ES-I3 (cell line): ENCODE results near the gene EFNA3.

Experiments used
- H3K36me3 ChIP-seq: 2 replicates; pipeline ENCODE4 v1.6.1; 2013; ENCODE audit warnings: mild to moderate bottlenecking, low read length, control low read depth, moderate library complexity; ENCODE audit not compliant: insufficient read depth
- H3K4me1 ChIP-seq: 2 replicates; pipeline ENCODE4 v1.6.1; 2013; ENCODE audit warnings: mild to moderate bottlenecking, control low read depth, low read length; ENCODE audit not compliant: insufficient read depth
- H3K9ac ChIP-seq: 2 replicates; pipeline ENCODE4 v1.6.1; 2013; ENCODE audit warnings: low read depth, mild to moderate bottlenecking, low read length, moderate library complexity
- H3K9me3 ChIP-seq: 2 replicates; pipeline ENCODE4 v1.6.1; 2013; ENCODE audit warnings: mild to moderate bottlenecking, low read length, moderate library complexity; ENCODE audit not compliant: control insufficient read depth, insufficient read depth

The EFNA3 gene, protein sequence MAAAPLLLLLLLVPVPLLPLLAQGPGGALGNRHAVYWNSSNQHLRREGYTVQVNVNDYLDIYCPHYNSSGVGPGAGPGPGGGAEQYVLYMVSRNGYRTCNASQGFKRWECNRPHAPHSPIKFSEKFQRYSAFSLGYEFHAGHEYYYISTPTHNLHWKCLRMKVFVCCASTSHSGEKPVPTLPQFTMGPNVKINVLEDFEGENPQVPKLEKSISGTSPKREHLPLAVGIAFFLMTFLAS

DNA sequence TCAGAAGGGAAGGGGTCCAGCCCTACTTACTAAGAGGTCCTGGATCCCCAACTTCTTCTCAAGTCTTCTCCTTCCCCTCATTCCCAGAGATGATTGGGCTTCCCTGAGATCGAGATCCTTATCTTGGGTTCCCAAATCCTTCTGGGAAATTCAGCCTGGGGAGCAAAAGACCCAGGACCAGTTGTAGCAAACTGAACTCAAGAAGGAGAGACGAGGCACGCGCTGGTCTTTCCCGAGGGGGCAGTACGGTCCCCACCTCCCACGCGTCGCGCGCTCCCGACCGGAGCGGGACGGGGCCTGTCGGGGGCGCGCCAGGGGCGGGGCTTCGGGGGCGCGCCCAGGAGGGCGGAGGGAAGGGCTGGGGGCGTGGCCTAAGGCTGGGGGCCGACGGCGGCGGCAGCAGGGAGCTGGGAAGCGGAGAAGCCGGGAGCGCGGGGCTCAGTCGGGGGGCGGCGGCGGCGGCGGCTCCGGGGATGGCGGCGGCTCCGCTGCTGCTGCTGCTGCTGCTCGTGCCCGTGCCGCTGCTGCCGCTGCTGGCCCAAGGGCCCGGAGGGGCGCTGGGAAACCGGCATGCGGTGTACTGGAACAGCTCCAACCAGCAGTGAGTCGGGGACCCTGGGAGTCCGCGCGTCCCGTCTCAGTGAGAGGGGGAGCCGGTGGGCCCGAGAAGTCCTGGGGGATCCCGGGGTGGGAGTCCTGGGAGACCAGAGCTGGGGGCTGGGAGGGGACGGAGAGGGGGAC, at the start of gene EFNA3:
Gene EFNA3 (plus strand): TSS at position 369 of the 741 bp plus-strand sequence. CDS start 105 bp downstream, at position 474.
- Histone ChIP-seq H3K9ac (peak within 1 kb of the TSS; percentile 58; the same call in 1 of the 2 replicates), H3K4me1 (peaks cover 1% of the 10 kb centered on the region; the same call in 1 of the 2 replicates), H3K36me3 (no peaks in the 10 kb centered on the region), H3K9me3 (no peaks in the 10 kb centered on the region)

DNA sequence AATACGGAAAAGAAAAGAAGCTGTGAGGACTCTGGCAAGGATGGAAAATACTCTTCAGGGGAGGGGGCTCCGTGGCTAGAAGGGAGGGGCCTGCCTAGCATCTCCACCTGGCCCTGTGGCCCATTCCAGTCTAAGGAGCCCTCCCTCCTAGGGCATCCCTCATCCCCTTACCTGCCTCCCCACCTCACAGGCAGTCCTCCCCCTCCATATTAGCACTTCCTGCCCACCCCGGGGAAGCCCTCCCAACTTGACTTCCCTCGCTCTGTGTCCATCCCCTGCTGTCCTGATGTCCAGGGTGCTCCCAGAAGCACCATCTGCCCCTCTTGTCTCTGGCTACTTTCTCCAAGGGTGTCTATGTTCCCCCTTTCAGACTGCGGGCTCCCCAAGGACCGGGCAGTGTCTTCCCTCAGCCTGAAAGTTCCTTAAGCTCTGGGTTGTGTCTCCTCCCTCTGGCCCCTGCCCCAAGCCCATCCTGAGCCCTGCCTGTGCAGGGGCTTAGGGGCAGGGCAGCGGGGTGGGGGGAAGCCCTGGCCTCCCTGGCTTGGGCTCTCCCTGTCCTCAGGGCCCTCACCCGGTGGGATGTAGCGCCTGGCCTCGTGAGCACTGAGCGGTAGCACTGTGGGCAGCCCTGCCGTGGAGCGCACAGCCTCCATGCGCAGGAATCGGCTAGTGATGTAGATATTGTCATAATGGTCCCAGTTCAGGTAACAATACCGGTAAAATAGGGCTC, 49.0 kb upstream of the EFNA3 start:
- Histone ChIP-seq H3K9me3 (no peaks in the 10 kb centered on the region), H3K36me3 (no peaks in the 10 kb centered on the region), H3K9ac (no peak overlapping the region), H3K4me1 (peaks cover 10% of the 10 kb centered on the region; the same call in 1 of the 2 replicates)

DNA sequence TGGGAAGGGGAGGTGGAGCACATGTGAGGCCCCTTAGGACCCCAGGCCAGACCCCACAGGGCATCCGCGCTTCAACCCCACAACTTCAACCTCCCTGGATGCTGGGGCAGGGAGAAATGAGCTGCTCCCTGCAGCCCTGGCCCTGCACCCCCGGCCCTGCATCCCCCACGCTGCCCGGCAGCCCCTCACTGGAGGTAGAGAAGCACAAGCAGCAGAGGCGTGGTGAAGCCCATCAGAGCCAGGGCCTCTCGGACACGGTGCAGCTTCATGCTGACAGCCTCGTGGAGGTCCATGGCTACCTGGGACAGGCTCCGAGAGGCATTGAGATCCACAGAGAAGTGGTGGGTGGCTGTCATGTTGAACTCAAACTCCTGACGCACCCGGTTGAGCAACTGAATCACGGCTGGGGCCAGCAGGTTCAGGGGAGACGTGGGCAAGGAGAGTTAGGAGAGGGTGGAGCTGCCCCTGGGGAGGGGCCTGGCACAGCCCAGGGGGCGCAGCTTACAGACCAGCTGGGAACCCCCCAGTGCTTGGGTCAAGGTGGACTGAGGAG, 48.3 kb upstream of the EFNA3 start:
- no peaks in the 10 kb centered on the region for H3K9me3 ChIP-seq
- no peaks in the 10 kb centered on the region for H3K36me3 ChIP-seq
- peaks cover 10% of the 10 kb centered on the region; the same call in 1 of the 2 replicates for H3K4me1 ChIP-seq
- no peak overlapping the region for H3K9ac ChIP-seq

DNA sequence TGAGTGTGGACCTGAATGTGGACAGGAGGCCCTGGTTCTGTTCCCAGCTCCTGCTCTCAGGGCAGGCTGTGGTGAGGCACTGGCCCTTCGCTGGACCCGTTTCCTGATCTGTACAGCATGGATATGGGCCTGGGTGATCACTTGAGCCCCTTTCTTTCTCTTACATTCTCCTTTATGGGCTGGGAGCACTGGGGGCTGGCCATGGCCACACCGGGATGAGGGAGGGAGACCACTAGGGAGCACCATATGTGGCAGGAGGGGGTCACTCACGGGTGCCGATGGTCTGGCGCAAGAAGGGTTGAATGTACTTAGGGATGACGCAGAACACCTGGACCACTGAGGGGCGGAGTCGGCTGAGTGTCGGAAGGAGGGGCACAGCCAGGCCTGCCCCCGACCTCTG, 47.7 kb upstream of the EFNA3 start:
- H3K9me3 ChIP-seq: no peaks in the 10 kb centered on the region
- H3K4me1 ChIP-seq: peaks cover 9% of the 10 kb centered on the region; the same call in 1 of the 2 replicates
- H3K36me3 ChIP-seq: no peaks in the 10 kb centered on the region
- H3K9ac ChIP-seq: no peak overlapping the region

DNA sequence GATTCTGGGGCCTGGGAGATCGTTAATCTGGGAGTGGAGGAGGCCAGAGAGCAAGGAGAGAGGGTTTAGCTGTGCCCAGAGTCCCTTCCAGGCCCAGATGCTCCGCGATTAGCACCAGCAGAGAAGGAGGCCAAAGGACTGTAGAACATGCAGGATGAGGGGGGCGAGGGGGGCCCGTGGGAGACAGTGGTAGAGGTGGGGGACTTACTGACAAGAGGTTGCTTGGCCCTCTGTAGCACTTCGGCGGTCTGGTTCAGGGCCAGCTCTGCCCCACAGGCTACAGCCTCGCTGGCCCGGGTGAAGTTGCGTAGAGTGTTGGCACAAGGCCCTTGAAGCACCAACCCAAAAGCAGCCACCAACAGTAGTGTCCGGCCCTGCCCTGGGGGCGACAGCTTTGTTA, 45.8 kb upstream of the EFNA3 start:
- no peaks in the 10 kb centered on the region for H3K9me3 ChIP-seq
- no peaks in the 10 kb centered on the region for H3K4me1 ChIP-seq
- no peak overlapping the region for H3K9ac ChIP-seq
- no peaks in the 10 kb centered on the region for H3K36me3 ChIP-seq

GRCh38 chr1:155033524-155033923, 45.1 kb upstream of the EFNA3 start, which contains the start of the genes DCST1 and DCST2:
Gene DCST1 (plus strand): TSS chr1:155033824. CDS start chr1:155034037, 213 bp downstream.
Gene DCST2 (minus strand): TSS chr1:155033781. CDS start chr1:155033701, 80 bp downstream.
- Histone ChIP-seq H3K36me3 (no peaks in the 10 kb centered on the region), H3K9me3 (no peaks in the 10 kb centered on the region), H3K4me1 (no peaks in the 10 kb centered on the region), H3K9ac (no peak within 1 kb of the TSS)

DNA sequence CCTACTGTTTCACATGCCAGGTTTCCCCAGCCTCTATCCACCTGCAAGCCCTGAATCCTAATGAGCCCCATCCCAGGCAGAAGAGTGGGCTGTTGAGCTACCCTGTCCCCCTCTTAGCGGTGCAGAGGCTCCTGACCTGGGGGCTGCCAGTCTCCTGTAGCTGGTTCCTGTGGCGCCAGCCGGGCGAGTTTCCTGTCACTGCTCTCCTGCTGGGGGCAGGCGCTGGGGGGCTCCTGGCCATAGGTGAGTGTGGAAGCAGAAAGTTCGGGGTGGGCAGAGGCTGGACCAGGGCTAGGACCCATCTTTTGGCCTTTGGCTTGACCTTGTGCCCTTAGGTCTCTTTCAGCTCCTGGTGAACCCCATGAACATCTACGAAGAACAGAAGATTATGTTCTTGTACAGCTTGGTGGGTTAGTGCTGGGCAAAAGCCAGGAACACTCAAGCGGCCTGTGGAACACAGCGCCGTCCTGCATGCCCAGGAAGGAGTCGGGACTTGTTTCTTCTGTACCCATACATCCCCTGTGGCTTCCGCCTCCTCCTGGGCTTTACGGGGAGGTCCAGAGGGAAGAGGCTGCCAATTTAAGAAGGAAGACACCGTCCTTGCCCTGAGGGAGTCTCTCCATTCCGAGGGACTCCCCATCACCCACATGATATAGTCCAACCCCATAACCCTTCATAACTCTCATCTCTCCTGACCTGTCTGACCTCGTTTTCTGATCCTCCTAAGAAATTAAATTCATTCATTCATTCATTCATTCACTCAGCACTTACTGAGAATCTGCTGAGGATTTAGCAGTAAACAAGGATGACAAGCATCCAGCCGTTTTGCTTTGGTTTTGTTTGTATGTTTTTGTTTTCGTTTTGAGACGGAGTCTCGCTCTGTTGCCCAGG, 44.1 kb upstream of the EFNA3 start:
- Histone ChIP-seq H3K4me1 (no peaks in the 10 kb centered on the region), H3K9me3 (no peaks in the 10 kb centered on the region), H3K9ac (no peak overlapping the region), H3K36me3 (no peaks in the 10 kb centered on the region)

DNA sequence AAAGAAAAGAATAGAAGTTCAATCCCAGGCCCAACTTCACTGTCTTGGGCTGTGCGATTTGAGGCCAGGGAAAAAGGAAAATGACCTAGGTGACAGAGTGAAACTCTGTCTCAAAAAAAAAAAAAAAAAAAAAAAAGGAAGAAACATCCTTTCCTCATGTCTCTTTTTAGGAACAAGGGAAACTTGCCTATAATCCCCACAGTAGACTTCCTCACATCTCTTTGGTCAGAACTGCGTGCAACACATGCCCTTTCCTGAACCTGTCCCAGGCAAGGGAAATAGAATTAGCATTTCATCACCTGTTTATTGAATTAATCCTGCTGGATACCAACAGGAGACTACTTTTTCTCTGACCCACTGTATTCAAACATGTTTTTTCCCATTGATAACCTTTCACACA, 42.7 kb upstream of the EFNA3 start:
- H3K36me3 ChIP-seq: no peaks in the 10 kb centered on the region
- H3K9me3 ChIP-seq: no peaks in the 10 kb centered on the region
- H3K4me1 ChIP-seq: no peaks in the 10 kb centered on the region
- no peak overlapping the region for H3K9ac ChIP-seq

DNA sequence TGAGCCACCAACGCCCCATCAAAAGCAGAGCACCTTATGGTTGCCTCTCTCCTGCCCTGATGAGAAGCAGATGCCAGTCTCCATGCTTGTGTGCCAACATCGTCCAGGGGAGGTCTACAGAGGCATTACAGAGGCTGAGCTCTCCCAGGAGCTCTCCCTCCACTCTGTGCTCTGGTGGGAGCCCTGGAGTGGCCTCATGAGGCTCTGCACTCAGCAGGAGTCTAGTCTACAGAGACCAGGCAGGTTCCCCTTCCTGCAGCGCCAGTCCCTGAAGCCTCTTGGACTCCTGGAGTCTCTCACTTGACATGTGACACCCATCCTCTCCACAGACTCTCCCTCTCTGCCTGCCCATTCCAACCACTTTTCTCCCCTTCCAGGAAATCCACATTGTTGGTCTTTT, 41.6 kb upstream of the EFNA3 start:
- Histone ChIP-seq H3K9ac (no peak overlapping the region), H3K36me3 (no peaks in the 10 kb centered on the region), H3K9me3 (no peaks in the 10 kb centered on the region), H3K4me1 (no peaks in the 10 kb centered on the region)

- H3K9me3 ChIP-seq: no peaks in the 10 kb centered on the region
- H3K9ac ChIP-seq: no peak overlapping the region
- no peaks in the 10 kb centered on the region for H3K4me1 ChIP-seq
- no peaks in the 10 kb centered on the region for H3K36me3 ChIP-seq
These were observed 40.7 kb upstream of the EFNA3 start for GRCh38 chr1:155037851-155038441.

GRCh38 chr1:155038602-155039307, 39.9 kb upstream of the EFNA3 start:
- H3K9me3 ChIP-seq: no peaks in the 10 kb centered on the region
- no peak overlapping the region for H3K9ac ChIP-seq
- no peaks in the 10 kb centered on the region for H3K4me1 ChIP-seq
- H3K36me3 ChIP-seq: no peaks in the 10 kb centered on the region

DNA sequence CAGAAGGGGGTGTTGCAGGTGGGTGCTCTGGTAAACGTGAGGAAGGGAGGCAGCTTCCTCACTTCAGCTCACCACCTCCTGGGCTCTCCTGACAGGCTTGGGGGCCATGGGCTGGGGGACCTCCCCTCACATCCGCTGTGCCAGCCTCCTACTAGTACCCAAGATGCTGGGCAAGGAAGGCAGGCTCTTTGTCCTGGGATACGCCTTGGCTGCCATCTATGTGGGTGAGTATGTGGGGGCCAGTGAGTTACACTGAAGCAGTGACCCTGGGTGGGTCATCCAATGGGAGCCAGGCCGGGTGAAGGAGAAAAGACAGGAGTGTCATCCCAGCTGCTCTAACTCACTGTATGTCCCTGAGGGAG, 39.3 kb upstream of the EFNA3 start:
- H3K4me1 ChIP-seq: no peaks in the 10 kb centered on the region; the same call in 1 of the 2 replicates
- no peaks in the 10 kb centered on the region for H3K9me3 ChIP-seq
- no peak overlapping the region for H3K9ac ChIP-seq
- H3K36me3 ChIP-seq: no peaks in the 10 kb centered on the region
